ENCODE measurements around the gene MORC1.

The MORC1 gene

DNA sequence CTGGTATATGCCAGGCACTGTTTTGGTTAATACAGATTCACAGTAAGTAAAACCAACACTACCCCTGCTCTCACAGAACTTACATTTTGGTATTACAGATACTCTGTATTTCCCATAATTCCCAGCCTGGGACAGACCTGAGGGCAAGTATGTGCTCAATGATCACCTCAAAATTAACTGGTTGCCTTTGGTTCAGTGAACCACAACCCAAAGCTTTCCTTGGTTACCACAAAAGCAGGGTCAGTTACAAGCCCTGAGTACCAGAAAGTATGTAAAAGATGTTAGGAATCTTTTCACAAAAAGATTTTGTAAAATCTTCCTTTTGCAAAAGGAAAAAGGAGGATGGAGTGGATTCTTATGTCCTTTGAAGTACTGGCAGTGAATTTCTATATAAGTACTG lies 92.0 kb downstream of the MORC1 start:
- no peaks in the 10 kb centered on the region for H3K36me3 ChIP-seq (ENCODE audit: insufficient read depth, low read length)
- no peaks in the 10 kb centered on the region for H3K9me3 ChIP-seq (ENCODE audit: insufficient read depth, low read depth, low read length)
- H2AFZ ChIP-seq (ENCODE audit: low read length): no peak overlapping the region
- H3F3A ChIP-seq (ENCODE audit: low read depth): no peaks in the 10 kb centered on the region
- H3K9ac ChIP-seq (ENCODE audit: low read depth, low read length, poor library complexity, severe bottlenecking): no peak overlapping the region
- H3K79me2 ChIP-seq (ENCODE audit: insufficient read depth, low read length): no peaks in the 10 kb centered on the region
- no peaks in the 10 kb centered on the region for H3K9me2 ChIP-seq (replicated peaks; ENCODE audit: low read depth, low read length)
- H3K4me3 ChIP-seq (ENCODE audit: low read length, poor library complexity, severe bottlenecking): no peak overlapping the region
- no peaks in the 10 kb centered on the region for H4K20me1 ChIP-seq (ENCODE audit: insufficient read depth, low read length, poor library complexity, severe bottlenecking)
- TF ChIP-seq EZH2phosphoT487 (IDR thresholded peaks at IDR 0.05; ENCODE audit: borderline replicate concordance): no peak
- TF ChIP-seq, protein P1, sequence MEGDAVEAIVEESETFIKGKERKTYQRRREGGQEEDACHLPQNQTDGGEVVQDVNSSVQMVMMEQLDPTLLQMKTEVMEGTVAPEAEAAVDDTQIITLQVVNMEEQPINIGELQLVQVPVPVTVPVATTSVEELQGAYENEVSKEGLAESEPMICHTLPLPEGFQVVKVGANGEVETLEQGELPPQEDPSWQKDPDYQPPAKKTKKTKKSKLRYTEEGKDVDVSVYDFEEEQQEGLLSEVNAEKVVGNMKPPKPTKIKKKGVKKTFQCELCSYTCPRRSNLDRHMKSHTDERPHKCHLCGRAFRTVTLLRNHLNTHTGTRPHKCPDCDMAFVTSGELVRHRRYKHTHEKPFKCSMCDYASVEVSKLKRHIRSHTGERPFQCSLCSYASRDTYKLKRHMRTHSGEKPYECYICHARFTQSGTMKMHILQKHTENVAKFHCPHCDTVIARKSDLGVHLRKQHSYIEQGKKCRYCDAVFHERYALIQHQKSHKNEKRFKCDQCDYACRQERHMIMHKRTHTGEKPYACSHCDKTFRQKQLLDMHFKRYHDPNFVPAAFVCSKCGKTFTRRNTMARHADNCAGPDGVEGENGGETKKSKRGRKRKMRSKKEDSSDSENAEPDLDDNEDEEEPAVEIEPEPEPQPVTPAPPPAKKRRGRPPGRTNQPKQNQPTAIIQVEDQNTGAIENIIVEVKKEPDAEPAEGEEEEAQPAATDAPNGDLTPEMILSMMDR (conservative IDR thresholded peaks at IDR 0.05; ENCODE audit: low read length): no peak
- no peaks in the 10 kb centered on the region for H3K27me3 ChIP-seq (ENCODE audit: insufficient read depth, low read length, poor library complexity, severe bottlenecking)
- H3K4me1 ChIP-seq (ENCODE audit: insufficient read depth, low read length, poor library complexity, severe bottlenecking): no peaks in the 10 kb centered on the region
- no peak overlapping the region for H3K4me2 ChIP-seq (ENCODE audit: low read depth, low read length, poor library complexity, severe bottlenecking)

DNA sequence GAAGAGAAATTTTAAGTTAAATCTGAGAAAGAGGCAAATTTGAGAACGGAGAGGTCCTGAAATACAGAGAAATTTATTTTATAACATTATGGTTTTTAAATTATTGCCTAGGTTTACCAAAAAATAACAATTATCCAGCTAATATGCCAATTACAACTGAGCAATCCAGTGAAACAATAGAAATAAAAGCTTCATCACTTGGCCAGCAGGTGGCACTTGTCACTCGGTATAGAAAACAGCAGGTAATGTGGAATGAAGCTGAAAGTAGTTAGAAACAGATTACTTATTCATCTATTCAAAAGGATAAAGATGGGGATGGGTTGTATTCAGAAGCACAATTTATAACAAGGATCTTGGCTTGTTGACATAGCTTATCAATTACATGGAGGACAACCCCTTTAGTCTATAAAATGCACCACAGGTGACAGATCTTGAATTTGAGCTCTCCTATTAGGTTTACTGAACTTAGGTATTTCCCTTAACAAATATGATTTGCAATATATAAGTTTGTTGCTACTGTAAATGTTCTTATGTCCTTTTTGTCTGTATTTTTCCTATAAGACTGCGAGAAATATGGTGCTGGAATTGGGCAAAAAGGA lies 94.2 kb downstream of the MORC1 start:
- H3K9me2 ChIP-seq (replicated peaks; ENCODE audit: low read depth, low read length): no peaks in the 10 kb centered on the region
- TF ChIP-seq EZH2phosphoT487 (IDR thresholded peaks at IDR 0.05; ENCODE audit: borderline replicate concordance): no peak
- TF ChIP-seq, protein P1 (conservative IDR thresholded peaks at IDR 0.05; ENCODE audit: low read length): peak; percentile 93
- H3F3A ChIP-seq (ENCODE audit: low read depth): no peaks in the 10 kb centered on the region
- H3K36me3 ChIP-seq (ENCODE audit: insufficient read depth, low read length): no peaks in the 10 kb centered on the region
- no peaks in the 10 kb centered on the region for H3K79me2 ChIP-seq (ENCODE audit: insufficient read depth, low read length)
- H3K4me2 ChIP-seq (ENCODE audit: low read depth, low read length, poor library complexity, severe bottlenecking): no peak overlapping the region
- H3K4me3 ChIP-seq (ENCODE audit: low read length, poor library complexity, severe bottlenecking): no peak overlapping the region
- H2AFZ ChIP-seq (ENCODE audit: low read length): no peak overlapping the region
- no peak overlapping the region for H3K9ac ChIP-seq (ENCODE audit: low read depth, low read length, poor library complexity, severe bottlenecking)
- no peaks in the 10 kb centered on the region for H4K20me1 ChIP-seq (ENCODE audit: insufficient read depth, low read length, poor library complexity, severe bottlenecking)
- H3K9me3 ChIP-seq (ENCODE audit: insufficient read depth, low read depth, low read length): no peaks in the 10 kb centered on the region
- peaks cover 2% of the 10 kb centered on the region for H3K4me1 ChIP-seq (ENCODE audit: insufficient read depth, low read length, poor library complexity, severe bottlenecking)
- H3K27me3 ChIP-seq (ENCODE audit: insufficient read depth, low read length, poor library complexity, severe bottlenecking): no peaks in the 10 kb centered on the region

DNA sequence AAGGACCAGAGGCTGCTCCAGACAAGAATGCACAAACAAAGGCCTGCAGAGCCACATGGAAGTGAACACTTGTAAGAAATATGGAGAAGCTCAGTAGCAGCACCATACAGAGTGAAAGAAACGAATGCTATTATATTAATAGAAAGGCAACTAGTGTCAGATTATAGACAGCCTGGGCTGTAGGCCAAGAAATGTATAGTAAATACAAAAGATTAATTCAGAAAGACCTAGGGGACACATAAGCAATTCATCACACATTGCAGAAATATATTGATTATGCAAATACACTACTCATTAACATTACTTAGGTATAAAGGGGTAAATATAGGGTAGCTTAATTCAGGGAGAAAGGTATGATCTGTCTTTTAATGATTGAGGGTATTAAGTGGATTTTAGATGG lies 94.8 kb downstream of the MORC1 start:
- no peaks in the 10 kb centered on the region for H3K9me3 ChIP-seq (ENCODE audit: insufficient read depth, low read depth, low read length)
- no peaks in the 10 kb centered on the region for H3K27me3 ChIP-seq (ENCODE audit: insufficient read depth, low read length, poor library complexity, severe bottlenecking)
- TF ChIP-seq, protein P1 (conservative IDR thresholded peaks at IDR 0.05; ENCODE audit: low read length): no peak
- TF ChIP-seq EZH2phosphoT487 (IDR thresholded peaks at IDR 0.05; ENCODE audit: borderline replicate concordance): no peak
- H3K4me2 ChIP-seq (ENCODE audit: low read depth, low read length, poor library complexity, severe bottlenecking): no peak overlapping the region
- H2AFZ ChIP-seq (ENCODE audit: low read length): peak overlapping the region; percentile 62; the same call in 1 of the 2 replicates
- H3K9ac ChIP-seq (ENCODE audit: low read depth, low read length, poor library complexity, severe bottlenecking): no peak overlapping the region
- H4K20me1 ChIP-seq (ENCODE audit: insufficient read depth, low read length, poor library complexity, severe bottlenecking): no peaks in the 10 kb centered on the region
- no peak overlapping the region for H3K4me3 ChIP-seq (ENCODE audit: low read length, poor library complexity, severe bottlenecking)
- no peaks in the 10 kb centered on the region for H3K9me2 ChIP-seq (replicated peaks; ENCODE audit: low read depth, low read length)
- peaks cover 4% of the 10 kb centered on the region for H3K4me1 ChIP-seq (ENCODE audit: insufficient read depth, low read length, poor library complexity, severe bottlenecking)
- H3F3A ChIP-seq (ENCODE audit: low read depth): no peaks in the 10 kb centered on the region
- no peaks in the 10 kb centered on the region for H3K79me2 ChIP-seq (ENCODE audit: insufficient read depth, low read length)
- no peaks in the 10 kb centered on the region for H3K36me3 ChIP-seq (ENCODE audit: insufficient read depth, low read length)
